GM12864 (cell line): ENCODE data around the gene TRIM23.
"Not testable (repeated sequence)": the region's sequence is repeated elsewhere in the genome, so short reads cannot be mapped to it uniquely, and the experiment has no call there.

ENCODE experiments used
- DNase-seq: peaks from one replicate; pipeline ENCODE4 v3.0.0-alpha.2; 2011; ENCODE audit warnings: low read depth
- H3K4me3 ChIP-seq: 2 replicates; pipeline ENCODE4 v1.5.1; 2011; ENCODE audit warnings: mild to moderate bottlenecking, low read depth, low read length, control low read depth
- CTCF ChIP-seq: IDR thresholded peaks from 2 replicates; pipeline ENCODE4 v1.5.1; 2011; ENCODE audit warnings: low read depth, mild to moderate bottlenecking, moderate library complexity, low read length, control low read depth, inconsistent platforms; ENCODE audit errors: missing control alignments

Gene TRIM23

GRCh38 chr5:65620021-65620420, 4.1 kb downstream of the TRIM23 start:
- no peak overlapping the region for H3K4me3 ChIP-seq
- DNase-seq, result no peak

GRCh38 chr5:65612298-65612907, 11.7 kb downstream of the TRIM23 start:
- no peak for DNase-seq
- no peak overlapping the region for H3K4me3 ChIP-seq
- TF ChIP-seq CTCF, result no peak

More at GRCh38 chr5:65620021-65620420, 4.1 kb downstream of the TRIM23 start:
- TF ChIP-seq CTCF, result no peak

- no peak for DNase-seq
- no peak for TF ChIP-seq CTCF
- no peak overlapping the region for H3K4me3 ChIP-seq
Measured at GRCh38 chr5:65611524-65611923, 12.6 kb downstream of the TRIM23 start.

- H3K4me3 ChIP-seq, DNase-seq: not testable (repeated sequence)
Measured at GRCh38 chr5:65601761-65602160, 22.4 kb downstream of the TRIM23 start.

GRCh38 chr5:65588694-65589093, 35.4 kb downstream of the TRIM23 start:
- no peak for TF ChIP-seq CTCF
- no peak for DNase-seq
- no peak overlapping the region for H3K4me3 ChIP-seq

GRCh38 chr5:65577141-65577540, 47.0 kb downstream of the TRIM23 start:
- no peak overlapping the region for H3K4me3 ChIP-seq
- no peak for TF ChIP-seq CTCF
- DNase-seq, result no peak

GRCh38 chr5:65570598-65571226, 53.4 kb downstream of the TRIM23 start:
- no peak overlapping the region for H3K4me3 ChIP-seq
- no peak for DNase-seq
- TF ChIP-seq CTCF, result no peak
